GM18499 (cell line): ENCODE results near the gene PAFAH1B1.
"Not testable (repeated sequence)": the region's sequence is repeated elsewhere in the genome, so short reads cannot be mapped to it uniquely, and the experiment has no call there.

Source experiments
- ATAC-seq: cut with Tn5 transposase; IDR thresholded peaks from one replicate; pipeline ENCODE4 v1.9.1; 2021; ENCODE audit warnings: moderate number of reproducible peaks; ENCODE audit not compliant: insufficient read depth, unreplicated experiment

Gene PAFAH1B1

GRCh38 chr17:2687074-2687418, 93.6 kb downstream of the PAFAH1B1 start:
- ATAC-seq: no peak

- ATAC-seq: no peak
Measured at GRCh38 chr17:2688351-2689342, 95.2 kb downstream of the PAFAH1B1 start.

GRCh38 chr17:2689411-2690164, 96.1 kb downstream of the PAFAH1B1 start:
- ATAC-seq: no peak

GRCh38 chr17:2690165-2691068, 97.0 kb downstream of the PAFAH1B1 start:
- ATAC-seq: no peak

GRCh38 chr17:2691069-2691871, 97.8 kb downstream of the PAFAH1B1 start:
- ATAC-seq: no peak

GRCh38 chr17:2691965-2692780, 98.7 kb downstream of the PAFAH1B1 start:
- ATAC-seq: no peak

- ATAC-seq: no peak
Measured at GRCh38 chr17:2692781-2693135, 99.3 kb downstream of the PAFAH1B1 start.

- no peak for ATAC-seq
Measured at GRCh38 chr17:2693561-2694380, 100.3 kb downstream of the PAFAH1B1 start.

GRCh38 chr17:2694381-2695242, 101.2 kb downstream of the PAFAH1B1 start:
- ATAC-seq: no peak

- ATAC-seq: no peak
Measured at GRCh38 chr17:2695243-2695960, 101.9 kb downstream of the PAFAH1B1 start.

- ATAC-seq: no peak
Measured at GRCh38 chr17:2695961-2696760, 102.7 kb downstream of the PAFAH1B1 start.

- no peak for ATAC-seq
Measured at GRCh38 chr17:2697611-2698162, 104.2 kb downstream of the PAFAH1B1 start.

- not testable (repeated sequence) for ATAC-seq
Measured at GRCh38 chr17:2699216-2699805, 105.9 kb downstream of the PAFAH1B1 start.

GRCh38 chr17:2700030-2700490, 106.6 kb downstream of the PAFAH1B1 start:
- ATAC-seq: no peak
